ENCODE results near the gene DGLUCY.
"Not testable (repeated sequence)": the region's sequence is repeated elsewhere in the genome, so short reads cannot be mapped to it uniquely, and the experiment has no call there.

- TF ChIP-seq CTCF, POLR2A, POLR2AphosphoS5 (IDR thresholded peaks at IDR 0.05): not testable (repeated sequence)
Observed at GRCh38 chr14:91266276-91266675, 152.4 kb downstream of the DGLUCY start.

All from prostate gland (tissue), 2 donors.